IMR-90 (cell line): Measurements from ENCODE around the gene MTMR3. TPM values are rescaled to one million over a fixed set of nuclear protein-coding genes. Genes with fewer than 3 reads are reported as not detected.

ENCODE experiments used
- ATAC-seq: fragments of 200-7000 bp; cut with Tn5 transposase; 2 replicates; pipeline ENCODE4 v1.9.1; 2020; ENCODE audit warnings: low read depth, mild to moderate bottlenecking, moderate library complexity
- BruUV-seq: library from RNA; stranded (reverse); fragments of 400-500 nt; replicated peaks from 2 replicates; lab custom pipeline; 2021; lab: Mats Ljungman, UMichigan
- CTCF ChIA-PET: fragments of 300-600 bp; formaldehyde crosslinking; extraction: SDS; loops from one replicate; lab custom pipeline; 2021; ENCODE audit warnings: antibody characterized with exemption; lab: Yijun Ruan, JAX
- POLR2A ChIA-PET: fragments of 300-600 bp; sonication (Branson Sonifier 250); formaldehyde crosslinking; loops from one replicate; lab custom pipeline; 2022; ENCODE audit warnings: antibody characterized with exemption; ENCODE audit not compliant: unreplicated experiment; lab: Charles Lee
- DNase-seq: peaks from one replicate; pipeline ENCODE4 v3.0.0; 2013
- H2AFZ ChIP-seq: replicated peaks from 2 replicates; pipeline ENCODE3; 2013; ENCODE audit warnings: low read length, mild to moderate bottlenecking; ENCODE audit not compliant: poor library complexity
- H2AK5ac ChIP-seq: 2 replicates; pipeline ENCODE4 v1.6.1; 2013; ENCODE audit warnings: low read depth, low read length, inconsistent platforms
- H2AK9ac ChIP-seq: replicated peaks from 2 replicates; pipeline ENCODE3; 2013; ENCODE audit warnings: mild to moderate bottlenecking, low read depth, low read length, moderate library complexity; ENCODE audit not compliant: poor library complexity
- H2BK120ac ChIP-seq: 2 replicates; pipeline ENCODE4 v1.6.1; 2013; ENCODE audit warnings: low read depth, low read length, inconsistent platforms
- H2BK15ac ChIP-seq: 3 replicates; pipeline ENCODE4 v1.6.1; 2013; ENCODE audit warnings: low read depth, low read length, inconsistent platforms
- H2BK20ac ChIP-seq: 2 replicates; pipeline ENCODE4 v1.6.1; 2013; ENCODE audit warnings: low read depth, mild to moderate bottlenecking, inconsistent platforms, low read length, moderate library complexity
- H2BK5ac ChIP-seq: 2 replicates; pipeline ENCODE4 v1.6.1; 2013; ENCODE audit warnings: mild to moderate bottlenecking, low read depth, low read length, inconsistent platforms; ENCODE audit not compliant: poor library complexity, severe bottlenecking
- H3K14ac ChIP-seq: replicated peaks from 2 replicates; pipeline ENCODE4 v1.6.1; 2013; ENCODE audit warnings: low read depth, low read length, inconsistent platforms
- H3K18ac ChIP-seq: 2 replicates; pipeline ENCODE4 v1.6.1; 2013; ENCODE audit warnings: low read depth, low read length, control low read depth
- H3K23ac ChIP-seq: 2 replicates; pipeline ENCODE4 v1.6.1; 2013; ENCODE audit warnings: low read depth, low read length, inconsistent platforms
- H3K27ac ChIP-seq: 2 replicates; pipeline ENCODE4 v1.5.1; 2013; ENCODE audit warnings: mild to moderate bottlenecking, control low read depth, low read length; ENCODE audit not compliant: insufficient read depth
- H3K27me3 ChIP-seq: 2 replicates; pipeline ENCODE4 v1.6.1; 2013; ENCODE audit warnings: low read length; ENCODE audit not compliant: control insufficient read depth, insufficient read depth
- H3K36me3 ChIP-seq: 2 replicates; pipeline ENCODE4 v1.6.1; 2013; ENCODE audit warnings: low read length, mixed read lengths; ENCODE audit not compliant: control insufficient read depth, insufficient read depth
- H3K4ac ChIP-seq: 2 replicates; pipeline ENCODE4 v1.6.1; 2013; ENCODE audit warnings: low read depth, low read length, inconsistent platforms
- H3K4me1 ChIP-seq: 2 replicates; pipeline ENCODE4 v1.6.1; 2013; ENCODE audit warnings: low read length, mixed read lengths; ENCODE audit not compliant: control insufficient read depth, insufficient read depth
- H3K4me2 ChIP-seq: 2 replicates; pipeline ENCODE4 v1.6.1; 2013; ENCODE audit warnings: low read depth, mild to moderate bottlenecking, control low read depth, low read length, moderate library complexity
- H3K4me3 ChIP-seq: 2 replicates; pipeline ENCODE4 v1.5.1; 2013; ENCODE audit warnings: low read depth, mild to moderate bottlenecking, control low read depth, low read length, moderate library complexity; ENCODE audit not compliant: insufficient read depth
- H3K56ac ChIP-seq: 2 replicates; pipeline ENCODE4 v1.6.1; 2013; ENCODE audit warnings: low read length, inconsistent platforms; ENCODE audit not compliant: insufficient read depth; ENCODE audit errors: extremely low read depth
- H3K79me1 ChIP-seq, 2 experiments: 2 replicates each; pipeline ENCODE4 v1.6.1; 2013; ENCODE audit warnings: low read length in 2 of 2, inconsistent platforms in 1 of 2, low read depth in 1 of 2
- H3K9ac ChIP-seq: 2 replicates; pipeline ENCODE4 v1.6.1; 2013; ENCODE audit warnings: low read depth, low read length, control low read depth
- H3K9me1 ChIP-seq: 2 replicates; pipeline ENCODE4 v1.6.1; 2013; ENCODE audit warnings: low read length, inconsistent platforms; ENCODE audit not compliant: insufficient read depth
- H3K9me3 ChIP-seq: 2 replicates; pipeline ENCODE4 v1.6.1; 2013; ENCODE audit warnings: low read length; ENCODE audit not compliant: control insufficient read depth, insufficient read depth
- H4K20me1 ChIP-seq: 2 replicates; pipeline ENCODE4 v1.6.1; 2013; ENCODE audit warnings: low read length, inconsistent platforms; ENCODE audit not compliant: insufficient read depth
- H4K5ac ChIP-seq: 2 replicates; pipeline ENCODE4 v1.6.1; 2013; ENCODE audit warnings: mild to moderate bottlenecking, low read depth, low read length, control low read depth
- H4K8ac ChIP-seq, 2 experiments: 2 replicates each; pipeline ENCODE4 v1.6.1; 2013; ENCODE audit warnings: low read depth in 2 of 2, low read length in 2 of 2, control low read depth in 1 of 2, inconsistent platforms in 1 of 2
- H4K91ac ChIP-seq: 2 replicates; pipeline ENCODE4 v1.6.1; 2013; ENCODE audit warnings: low read depth, low read length, inconsistent platforms; ENCODE audit not compliant: insufficient read depth
- BHLHE40 ChIP-seq: fragments of 150-350 bp; IDR thresholded peaks from 2 replicates; pipeline ENCODE4 v1.6.1; 2016; ENCODE audit warnings: mild to moderate bottlenecking, low read depth, low read length
- CEBPB ChIP-seq: IDR thresholded peaks from 2 replicates; pipeline ENCODE4 v1.6.1; 2012; ENCODE audit warnings: low read depth, low read length, improper control_type of control experiment
- CHD1 ChIP-seq: IDR thresholded peaks from 2 replicates; pipeline ENCODE4 v1.6.1; 2012; ENCODE audit warnings: low read depth, low read length, improper control_type of control experiment
- FOS ChIP-seq: fragments of 150-350 bp; IDR thresholded peaks from 2 replicates; pipeline ENCODE4 v1.6.1; 2016; ENCODE audit warnings: low read depth, low read length
- MAFK ChIP-seq: IDR thresholded peaks from 2 replicates; pipeline ENCODE4 v1.6.1; 2012; ENCODE audit warnings: low read depth, low read length, improper control_type of control experiment
- NFE2L2 ChIP-seq: fragments of 150-350 bp; IDR thresholded peaks from 2 replicates; pipeline ENCODE4 v1.6.1; 2016; ENCODE audit warnings: low read depth, mild to moderate bottlenecking, low read length
- POLR2A ChIP-seq: IDR thresholded peaks from 2 replicates; pipeline ENCODE4 v1.6.1; 2012; ENCODE audit warnings: mild to moderate bottlenecking, low read depth, low read length
- RAD21 ChIP-seq: IDR thresholded peaks from 2 replicates; pipeline ENCODE4 v1.6.1; 2012; ENCODE audit warnings: low read length, improper control_type of control experiment
- RCOR1 ChIP-seq: IDR thresholded peaks from 2 replicates; pipeline ENCODE4 v1.6.1; 2012; ENCODE audit warnings: mild to moderate bottlenecking, low read length, improper control_type of control experiment; ENCODE audit not compliant: insufficient replicate concordance
- RFX5 ChIP-seq: IDR thresholded peaks from 2 replicates; pipeline ENCODE4 v1.8.0; 2012; ENCODE audit warnings: low read depth, mild to moderate bottlenecking, low read length, moderate library complexity
- SMC3 ChIP-seq: fragments of 150-350 bp; IDR thresholded peaks from 2 replicates; pipeline ENCODE4 v1.6.1; 2016; ENCODE audit warnings: low read depth, mild to moderate bottlenecking, antibody characterized with exemption, low read length, moderate library complexity
- USF2 ChIP-seq: fragments of 150-350 bp; IDR thresholded peaks from 2 replicates; pipeline ENCODE4 v1.6.1; 2017; ENCODE audit warnings: mild to moderate bottlenecking, antibody characterized with exemption, low read length, low read depth
- dilution Hi-C: fragments of 300-500 bp; cut with HindIII; formaldehyde crosslinking; loops from one replicate; pipeline ENCODE4 v1.14.3; 2018; ENCODE audit warnings: low sequenced_read_pairs; ENCODE audit not compliant: unreplicated experiment
- in situ Hi-C: fragments of 300-500 bp; cut with MboI; formaldehyde crosslinking; loops from 3 replicates; pipeline ENCODE4 v1.14.3; 2019; ENCODE audit warnings: low sequenced_read_pairs, inconsistent platforms, mixed read lengths
- intact Hi-C: fragments of 100-400 bp; cut with micrococcal nuclease; formaldehyde crosslinking; loops from 2 replicates; pipeline ENCODE4 v1.10.0; 2022
- polyA plus RNA-seq, 3 experiments: library from polyadenylated mRNA; depleted of rRNA; stranded (reverse); fragments of >200 nt; gene quantifications; 2 replicates each; pipeline ENCODE4 v1.2.3, GENCODE V29; 2012; ENCODE audit warnings: low replicate concordance in 1 of 3
- total RNA-seq: library from RNA; depleted of rRNA; stranded (reverse); fragments of >200 nt; gene quantifications from 2 replicates; pipeline ENCODE4 v1.2.3, GENCODE V29; 2012
- TF ChIP-seq, protein P1 (sequence below): conservative IDR thresholded peaks from 2 replicates; pipeline ENCODE4 v1.5.1; 2012; ENCODE audit warnings: mild to moderate bottlenecking, low read depth, low read length, improper control_type of control experiment
- TF ChIP-seq, protein P2 (sequence below): fragments of 150-350 bp; IDR thresholded peaks from 2 replicates; pipeline ENCODE4 v1.6.1; 2016; ENCODE audit warnings: low read depth, mild to moderate bottlenecking, low read length, moderate library complexity, borderline replicate concordance

MTMR3 gene
- total and polyA plus RNA-seq, 2 of the 4 experiments (the other 2 are of a cell fraction): 21.3 to 29.4 TPM

DNA sequence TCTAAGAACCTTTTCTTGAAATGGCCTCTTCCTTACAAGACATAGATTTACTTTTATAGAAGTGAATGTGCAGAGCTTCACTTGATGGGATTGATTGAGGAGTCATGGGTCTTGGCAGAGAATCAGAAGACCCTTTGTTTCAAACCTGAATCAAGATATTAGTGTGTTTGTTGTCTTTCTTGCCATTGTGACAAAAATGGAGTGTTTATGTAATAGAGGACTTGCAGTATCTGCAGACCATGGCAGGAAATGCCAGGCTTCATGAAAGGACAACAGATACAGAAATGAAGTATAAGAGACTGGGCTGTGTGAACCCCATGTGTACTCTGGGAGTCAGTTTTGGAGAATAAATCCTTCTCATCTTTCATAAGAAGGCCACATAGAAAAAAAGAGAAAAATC lies 124.4 kb downstream of the MTMR3 start:
- Histone ChIP-seq H3K9ac (no peak overlapping the region), H2BK5ac (no peak overlapping the region), H4K91ac (no peak overlapping the region), H3K4me1 (peaks cover 11% of the 10 kb centered on the region), H3K9me3 (no peaks in the 10 kb centered on the region), H2AK5ac (no peak overlapping the region), H3K23ac (no peak overlapping the region), H3K36me3 (peaks cover 26% of the 10 kb centered on the region), H3K9me1 (peaks cover 8% of the 10 kb centered on the region; the same call in 1 of the 2 replicates), H2BK120ac (no peak overlapping the region), H2BK20ac (no peak overlapping the region), H3K18ac (no peak overlapping the region), H3K27ac (no peak overlapping the region), H3K56ac (no peak overlapping the region), H3K79me1 (peaks cover 4 to 24% of the 10 kb centered on the region in 2 experiments; a peak in 3 of 4 replicates), H4K20me1 (peaks cover 5% of the 10 kb centered on the region; the same call in 1 of the 2 replicates), H2AFZ (no peak overlapping the region), H2BK15ac (no peak overlapping the region), H3K14ac (no peak overlapping the region), H3K4me3 (no peak overlapping the region), H3K4me2 (no peak overlapping the region), H3K4ac (no peak overlapping the region), H3K27me3 (no peaks in the 10 kb centered on the region), H2AK9ac (no peak overlapping the region), H4K8ac (no peak overlapping the region), H4K5ac (no peak overlapping the region)
- in situ Hi-C loops: loop anchor here (10.0 kb wide), 1 partner anchor 373 kb away; no protein-coding TSS in a partner anchor
- BruUV-seq: no TSS peak
- intact Hi-C loops: loop anchor here (5.0 kb wide), 1 partner anchor 165 kb away; no protein-coding TSS in a partner anchor
- CTCF ChIA-PET: interaction anchor here (0.7 kb wide), 1 partner anchor 141 kb away, joined by 3 read pairs; no protein-coding TSS in a partner anchor
- dilution Hi-C loops: no loop called here
- DNase-seq: no peak
- POLR2A ChIA-PET: no interaction called here
- TF ChIP-seq CEBPB: no peak
- no peak for TF ChIP-seq FOS
- no peak for TF ChIP-seq NFE2L2
- TF ChIP-seq MAFK: no peak
- no peak for TF ChIP-seq CHD1
- no peak for TF ChIP-seq BHLHE40
- TF ChIP-seq RFX5: no peak
- TF ChIP-seq, protein P1, sequence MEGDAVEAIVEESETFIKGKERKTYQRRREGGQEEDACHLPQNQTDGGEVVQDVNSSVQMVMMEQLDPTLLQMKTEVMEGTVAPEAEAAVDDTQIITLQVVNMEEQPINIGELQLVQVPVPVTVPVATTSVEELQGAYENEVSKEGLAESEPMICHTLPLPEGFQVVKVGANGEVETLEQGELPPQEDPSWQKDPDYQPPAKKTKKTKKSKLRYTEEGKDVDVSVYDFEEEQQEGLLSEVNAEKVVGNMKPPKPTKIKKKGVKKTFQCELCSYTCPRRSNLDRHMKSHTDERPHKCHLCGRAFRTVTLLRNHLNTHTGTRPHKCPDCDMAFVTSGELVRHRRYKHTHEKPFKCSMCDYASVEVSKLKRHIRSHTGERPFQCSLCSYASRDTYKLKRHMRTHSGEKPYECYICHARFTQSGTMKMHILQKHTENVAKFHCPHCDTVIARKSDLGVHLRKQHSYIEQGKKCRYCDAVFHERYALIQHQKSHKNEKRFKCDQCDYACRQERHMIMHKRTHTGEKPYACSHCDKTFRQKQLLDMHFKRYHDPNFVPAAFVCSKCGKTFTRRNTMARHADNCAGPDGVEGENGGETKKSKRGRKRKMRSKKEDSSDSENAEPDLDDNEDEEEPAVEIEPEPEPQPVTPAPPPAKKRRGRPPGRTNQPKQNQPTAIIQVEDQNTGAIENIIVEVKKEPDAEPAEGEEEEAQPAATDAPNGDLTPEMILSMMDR: no peak
- TF ChIP-seq POLR2A: no peak
- no peak for TF ChIP-seq RCOR1
- no peak for TF ChIP-seq RAD21
- TF ChIP-seq USF2: no peak
- TF ChIP-seq, protein P2, sequence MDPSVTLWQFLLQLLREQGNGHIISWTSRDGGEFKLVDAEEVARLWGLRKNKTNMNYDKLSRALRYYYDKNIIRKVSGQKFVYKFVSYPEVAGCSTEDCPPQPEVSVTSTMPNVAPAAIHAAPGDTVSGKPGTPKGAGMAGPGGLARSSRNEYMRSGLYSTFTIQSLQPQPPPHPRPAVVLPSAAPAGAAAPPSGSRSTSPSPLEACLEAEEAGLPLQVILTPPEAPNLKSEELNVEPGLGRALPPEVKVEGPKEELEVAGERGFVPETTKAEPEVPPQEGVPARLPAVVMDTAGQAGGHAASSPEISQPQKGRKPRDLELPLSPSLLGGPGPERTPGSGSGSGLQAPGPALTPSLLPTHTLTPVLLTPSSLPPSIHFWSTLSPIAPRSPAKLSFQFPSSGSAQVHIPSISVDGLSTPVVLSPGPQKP: no peak
- no peak for TF ChIP-seq SMC3
- ATAC-seq: no peak
